RWPE1 (cell line): ENCODE measurements around the gene B4GALT1.

ENCODE experiments used
- CTCF ChIA-PET: fragments of 350-600 bp; sonication (Branson Sonifier 250); formaldehyde crosslinking; extraction: SDS; loops from one replicate; lab custom pipeline; 2021; lab: Yijun Ruan, JAX
- POLR2A ChIA-PET: fragments of 400-600 bp; formaldehyde crosslinking; extraction: SDS; loops from one replicate; lab custom pipeline; 2020; ENCODE audit warnings: antibody characterized with exemption; ENCODE audit not compliant: low non-redundant PET; lab: Yijun Ruan, JAX
- DNase-seq: peaks from one replicate; pipeline ENCODE4 v3.0.0; 2012; ENCODE audit warnings: low spot score
- H3K27ac ChIP-seq: fragments of 450-650 bp; 2 replicates; pipeline ENCODE4 v1.5.1; 2017
- TF ChIP-seq, protein P1 (sequence below): fragments of 450-650 bp; conservative IDR thresholded peaks from 2 replicates; pipeline ENCODE4 v1.5.1; 2017; ENCODE audit warnings: low read depth, mild to moderate bottlenecking

The B4GALT1 gene

DNA sequence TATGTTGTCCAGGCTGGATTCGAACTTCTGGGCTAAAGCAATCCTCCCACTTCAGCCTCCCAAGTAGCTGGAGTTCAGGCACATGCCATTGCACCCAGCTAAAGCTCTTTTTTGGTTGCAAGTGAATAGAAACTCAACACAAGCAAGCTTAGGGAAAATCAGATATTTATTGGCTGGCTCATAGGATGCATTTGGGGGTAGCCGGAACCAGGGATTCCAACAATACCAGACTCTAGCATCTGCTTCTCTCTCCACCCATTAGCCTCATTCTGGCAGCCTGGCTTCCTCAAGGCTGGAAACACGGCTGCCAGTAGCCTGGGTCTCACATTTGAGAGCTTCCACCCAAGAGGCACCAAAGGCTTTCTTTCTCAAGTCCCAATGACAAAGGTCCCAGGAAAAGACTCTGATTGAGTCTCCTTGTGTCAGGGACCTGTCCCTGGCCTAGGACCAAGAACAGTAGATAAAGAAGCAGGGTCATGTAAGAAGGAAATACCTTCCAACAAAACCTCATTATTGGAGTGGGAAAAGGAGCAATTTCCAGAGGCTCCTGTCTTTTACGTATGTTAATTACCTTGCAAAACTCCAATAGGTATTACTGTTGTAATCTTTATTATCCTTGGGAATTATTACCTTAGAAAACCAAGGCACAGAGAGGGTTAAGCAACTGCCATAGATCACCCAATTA lies 23.0 kb upstream of the B4GALT1 start:
- TF ChIP-seq, protein P1, sequence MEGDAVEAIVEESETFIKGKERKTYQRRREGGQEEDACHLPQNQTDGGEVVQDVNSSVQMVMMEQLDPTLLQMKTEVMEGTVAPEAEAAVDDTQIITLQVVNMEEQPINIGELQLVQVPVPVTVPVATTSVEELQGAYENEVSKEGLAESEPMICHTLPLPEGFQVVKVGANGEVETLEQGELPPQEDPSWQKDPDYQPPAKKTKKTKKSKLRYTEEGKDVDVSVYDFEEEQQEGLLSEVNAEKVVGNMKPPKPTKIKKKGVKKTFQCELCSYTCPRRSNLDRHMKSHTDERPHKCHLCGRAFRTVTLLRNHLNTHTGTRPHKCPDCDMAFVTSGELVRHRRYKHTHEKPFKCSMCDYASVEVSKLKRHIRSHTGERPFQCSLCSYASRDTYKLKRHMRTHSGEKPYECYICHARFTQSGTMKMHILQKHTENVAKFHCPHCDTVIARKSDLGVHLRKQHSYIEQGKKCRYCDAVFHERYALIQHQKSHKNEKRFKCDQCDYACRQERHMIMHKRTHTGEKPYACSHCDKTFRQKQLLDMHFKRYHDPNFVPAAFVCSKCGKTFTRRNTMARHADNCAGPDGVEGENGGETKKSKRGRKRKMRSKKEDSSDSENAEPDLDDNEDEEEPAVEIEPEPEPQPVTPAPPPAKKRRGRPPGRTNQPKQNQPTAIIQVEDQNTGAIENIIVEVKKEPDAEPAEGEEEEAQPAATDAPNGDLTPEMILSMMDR, result no peak

DNA sequence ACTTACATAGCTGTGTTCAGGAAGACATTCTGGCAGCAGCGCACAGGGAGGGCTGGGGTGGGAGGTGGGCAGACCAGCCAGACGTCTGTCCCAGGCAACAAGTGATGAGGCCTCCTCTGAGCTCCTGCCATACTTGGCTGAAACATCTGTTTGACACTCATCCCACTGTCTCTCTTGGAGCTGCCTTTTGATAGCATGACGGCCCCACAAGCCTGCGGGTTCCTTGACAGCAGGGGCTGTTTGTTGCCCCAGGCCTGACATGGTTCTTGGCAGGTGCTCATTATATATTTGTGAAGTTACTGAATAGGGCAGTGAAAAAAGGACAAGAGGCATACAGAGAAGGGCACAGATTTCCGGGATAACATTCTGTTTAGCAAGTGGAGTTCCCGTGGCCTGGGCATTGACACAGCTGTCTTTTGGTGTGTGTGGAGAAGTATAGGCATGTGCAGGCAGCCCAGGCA lies 22.2 kb upstream of the B4GALT1 start:
- TF ChIP-seq, protein P1, result no peak
- no peak for DNase-seq
- H3K27ac ChIP-seq, result no peak overlapping the region
- ChIA-PET POLR2A (no interaction called here), CTCF (no interaction called here)

More for the DNA sequence above, 23.0 kb upstream of the B4GALT1 start:
- CTCF ChIA-PET, result interaction anchor here (0.9 kb wide), 1 partner anchor 277 kb away, joined by 4 read pairs; no protein-coding TSS in a partner anchor
- H3K27ac ChIP-seq, result no peak overlapping the region
- no peak for DNase-seq
- POLR2A ChIA-PET, result no interaction called here

DNA sequence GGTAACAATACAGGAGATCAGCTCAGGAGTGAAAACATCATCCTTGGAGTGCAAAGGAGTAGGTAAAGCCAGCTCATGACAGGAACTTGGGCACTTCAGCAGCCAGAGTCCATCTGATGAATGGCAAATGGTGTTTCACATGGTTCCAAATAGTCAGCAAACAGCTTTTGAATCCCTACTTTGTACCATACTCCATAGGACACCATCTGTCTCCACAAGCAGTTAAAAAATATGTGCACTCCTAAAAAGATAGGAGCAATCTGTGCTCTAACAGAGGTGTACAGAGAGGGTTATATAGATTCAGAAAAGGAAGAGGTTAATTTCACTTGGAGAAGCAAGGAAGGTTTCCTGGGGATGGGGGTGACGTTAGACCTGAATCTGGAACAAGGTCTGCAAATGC lies 21.6 kb upstream of the B4GALT1 start:
- no peak for DNase-seq
- TF ChIP-seq, protein P1, result no peak
- ChIA-PET POLR2A (no interaction called here), CTCF (no interaction called here)
- no peak overlapping the region for H3K27ac ChIP-seq

DNA sequence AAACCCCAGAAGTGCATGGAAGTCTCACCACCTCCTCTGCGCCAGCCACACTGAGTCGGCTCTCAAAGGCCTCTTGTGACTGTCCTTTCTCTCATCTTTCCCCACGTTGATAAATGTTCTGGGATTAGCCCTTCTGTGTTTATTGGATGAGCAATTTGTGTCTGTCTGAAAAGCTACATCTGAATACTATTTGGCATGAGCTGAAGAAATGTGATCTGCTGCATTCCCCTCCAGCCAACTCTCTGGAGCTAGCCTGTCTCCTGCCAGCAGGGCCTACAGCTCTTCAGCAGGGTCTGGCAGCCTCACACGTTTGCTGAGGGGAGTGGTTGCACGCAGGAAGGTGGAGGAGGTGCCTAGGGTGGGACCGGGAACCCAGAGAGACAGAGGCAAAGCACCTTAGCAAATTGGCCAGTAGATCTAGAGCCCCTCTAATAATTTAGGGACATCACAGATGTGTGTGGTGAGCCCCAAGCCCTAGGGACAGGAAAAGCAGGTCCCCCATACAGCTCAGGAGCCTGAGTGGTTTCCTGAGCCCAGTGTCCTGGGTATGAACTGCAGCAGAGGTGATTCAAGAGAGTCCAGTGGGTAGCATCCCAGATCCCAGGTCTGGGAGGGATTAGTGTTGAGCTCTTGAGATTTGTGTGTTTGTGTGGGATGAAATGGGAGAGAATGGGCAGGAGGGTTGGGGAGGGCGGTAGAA lies 20.5 kb upstream of the B4GALT1 start:
- DNase-seq, result no peak
- TF ChIP-seq, protein P1, result no peak
- CTCF ChIA-PET, result interaction anchor here (0.8 kb wide), 1 partner anchor 105 kb away, joined by 3 read pairs; no protein-coding TSS in a partner anchor
- POLR2A ChIA-PET, result no interaction called here
- H3K27ac ChIP-seq, result peak overlapping the region; percentile 64

DNA sequence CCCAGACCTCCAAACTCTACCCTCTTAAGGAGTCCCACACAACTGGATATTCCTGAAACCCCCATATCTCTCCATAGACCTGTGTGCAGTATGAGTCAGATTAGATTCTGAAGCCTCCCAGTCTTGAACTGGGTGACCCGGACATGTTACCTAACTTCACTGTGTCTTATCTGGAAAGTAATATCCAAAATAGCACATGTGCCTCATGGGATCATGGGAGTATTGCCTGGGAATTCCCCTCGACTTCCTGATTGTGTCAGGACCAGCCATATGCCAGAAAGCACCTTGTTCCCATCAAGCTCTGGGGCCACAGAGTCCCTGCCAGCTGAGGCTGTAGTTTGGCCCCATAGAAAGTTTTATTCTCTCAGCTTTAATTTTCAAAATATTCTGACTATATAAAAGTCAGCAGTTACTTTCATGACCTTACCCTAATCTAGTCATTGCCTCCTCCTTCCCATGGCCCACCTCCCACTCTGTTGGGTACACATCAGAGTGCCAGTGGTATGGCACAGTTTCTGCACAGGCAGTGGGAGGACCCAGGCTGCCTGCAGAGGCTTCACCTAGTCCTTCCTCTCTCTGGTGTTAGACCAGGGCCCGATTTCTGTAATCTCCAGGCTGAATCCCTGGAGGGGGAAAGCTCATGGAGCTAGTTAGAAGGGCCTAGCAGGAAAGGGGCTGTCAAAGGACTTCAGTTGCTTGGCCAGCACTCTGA lies 19.5 kb upstream of the B4GALT1 start:
- DNase-seq, result peak; percentile 72
- ChIA-PET POLR2A (no interaction called here), CTCF (interaction anchor here (0.9 kb wide), 1 partner anchor 37 kb away, joined by 3 read pairs; no protein-coding TSS in a partner anchor)
- H3K27ac ChIP-seq, result peak overlapping the region; percentile 64
- TF ChIP-seq, protein P1, result no peak

DNA sequence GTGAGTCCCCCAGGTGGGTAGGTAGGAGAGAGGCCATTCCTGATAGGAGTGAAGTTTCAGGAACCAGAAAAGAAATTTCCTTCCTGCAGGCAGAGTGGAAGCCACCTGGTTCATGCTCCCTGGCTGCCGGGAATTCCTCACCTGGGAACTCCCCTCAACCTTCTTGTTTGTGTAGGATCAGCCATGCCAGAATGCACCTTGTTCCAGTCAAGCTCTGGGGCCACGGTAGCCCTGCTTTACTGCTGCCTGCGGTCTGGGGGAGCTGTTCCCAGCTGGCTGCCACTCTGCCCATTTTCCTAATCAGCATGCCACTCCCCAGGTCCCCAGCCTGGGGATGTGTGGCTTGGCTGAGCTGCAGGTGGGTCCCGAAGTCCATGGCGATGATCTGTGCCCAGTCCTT lies 18.7 kb upstream of the B4GALT1 start:
- CTCF ChIA-PET, result no interaction called here
- TF ChIP-seq, protein P1, result no peak
- H3K27ac ChIP-seq, result peak overlapping the region; percentile 64
- POLR2A ChIA-PET, result no interaction called here
- no peak for DNase-seq
